Measurements from ENCODE around the gene BTG2. TPM values are rescaled to one million over a fixed set of nuclear protein-coding genes. Genes with fewer than 3 reads are reported as not detected.
"Not testable (repeated sequence)": the region's sequence is repeated elsewhere in the genome, so short reads cannot be mapped to it uniquely, and the experiment has no call there.

BTG2 gene
- total RNA-seq, 1 experiment from 2014 or later, result 24.2 TPM

GRCh38 chr1:203311368-203312301 lies 6.3 kb downstream of the BTG2 start (continued):
- TF ChIP-seq REST (IDR thresholded peaks at IDR 0.05; ENCODE audit: low read depth) (no peak), CTCF (IDR thresholded peaks at IDR 0.05 in 2 of 3, conservative IDR thresholded peaks at IDR 0.05 in 1 of 3; ENCODE audit: borderline replicate concordance in 1 of 3, insufficient read depth in 1 of 3, low read depth in 2 of 3, low read length in 2 of 3) (no peak), POLR2A (IDR thresholded peaks at IDR 0.05; ENCODE audit: borderline replicate concordance, extremely low read depth, insufficient read depth, insufficient read length) (no peak), RAD21 (IDR thresholded peaks at IDR 0.05; ENCODE audit: low read depth) (no peak), CBX3 (IDR thresholded peaks at IDR 0.05; ENCODE audit: low read depth) (no peak)

GRCh38 chr1:203314025-203314759 lies 8.9 kb downstream of the BTG2 start:
- H3K9me2 ChIP-seq (ENCODE audit: insufficient read depth); BruUV-seq (replicated peaks); H3K4me1 ChIP-seq (ENCODE audit: control insufficient read depth in 1 of 2, insufficient read depth in 2 of 2, low read length in 2 of 2); H4K20me1 ChIP-seq (ENCODE audit: insufficient read depth); H3K4me2 ChIP-seq (ENCODE audit: low read length); ATAC-seq; DNase-seq (ENCODE audit: low read depth, low spot score); H3K4me3 ChIP-seq (replicated peaks in 1 of 2; ENCODE audit: low read depth in 1 of 2, low read length in 2 of 2); POLR2A ChIA-PET; H2AFZ ChIP-seq (ENCODE audit: low read depth, low read length, poor library complexity, severe bottlenecking); H3K27ac ChIP-seq (ENCODE audit: low read depth, low read length); intact Hi-C loops (cut with micrococcal nuclease); H3K9me3 ChIP-seq (ENCODE audit: control insufficient read depth in 1 of 2, insufficient read depth in 1 of 2, low read depth in 1 of 2, low read length in 2 of 2); H3K79me2 ChIP-seq (ENCODE audit: insufficient read depth, low read length); RAD21 ChIA-PET (ENCODE audit: low non-redundant PET in 1 of 2, low total read pairs in 2 of 2, uncharacterized antibody in 2 of 2, unreplicated experiment in 2 of 2); H3K36me3 ChIP-seq (ENCODE audit: control insufficient read depth in 1 of 2, insufficient read depth in 2 of 2, low read length in 2 of 2); H3K27me3 ChIP-seq (ENCODE audit: insufficient read depth, low read length); H3K9ac ChIP-seq (ENCODE audit: low read length): not testable (repeated sequence)
- CTCF ChIA-PET, result interaction anchor here (0.7 kb wide), 1 partner anchor 41 kb away, joined by 6 read pairs; no protein-coding TSS in a partner anchor
